COLO829 (cell line): ENCODE results near the gene NUP188.

ENCODE experiments used
- DNase-seq: peaks from one replicate; pipeline ENCODE4 v3.0.0; 2012; ENCODE audit warnings: low spot score

NUP188 gene

DNA sequence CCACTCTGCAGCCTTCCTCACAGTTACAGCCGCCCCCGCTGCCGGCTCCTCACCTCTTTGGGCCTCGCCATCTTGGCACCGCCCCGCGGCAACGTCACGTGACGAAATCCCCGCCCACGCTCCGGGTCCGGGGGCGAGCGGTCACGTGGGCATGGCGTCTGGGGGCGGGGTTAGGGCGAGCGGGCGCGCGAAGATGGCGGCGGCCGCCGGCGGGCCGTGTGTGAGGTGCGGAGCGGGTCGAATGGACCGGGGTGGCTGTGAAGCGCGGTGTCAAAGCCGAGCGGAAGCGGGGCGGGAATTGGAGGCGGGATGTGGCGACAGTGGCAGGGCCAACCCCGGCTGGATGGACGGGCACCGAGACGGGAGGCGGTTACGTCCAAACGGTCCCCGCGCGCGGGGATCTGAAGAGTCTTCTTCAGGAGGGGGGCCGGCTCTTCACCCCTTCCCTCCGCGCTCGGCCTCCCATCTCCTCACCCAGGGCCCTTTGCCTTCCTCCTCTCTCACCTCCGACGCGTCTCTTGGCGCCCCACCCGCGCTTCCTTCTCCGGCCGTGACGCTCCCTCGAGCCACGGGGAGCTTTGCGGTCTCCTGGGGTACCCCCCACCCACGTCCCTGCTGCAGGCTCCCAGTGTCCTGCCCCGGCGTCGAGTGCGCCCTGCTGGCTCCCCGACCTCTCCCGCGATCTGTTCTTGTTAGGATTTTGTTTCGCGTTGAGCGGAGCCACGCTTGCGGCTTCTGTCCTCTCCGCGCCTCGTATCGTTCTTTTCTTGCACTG, at the start of gene NUP188, which contains the start of gene DOLK:
NUP188 (plus strand) TSS at position 173 of the 775 bp plus-strand sequence; CDS start at position 194, 21 bp downstream.
DOLK (minus strand) TSS at position 77 of the 775 bp plus-strand sequence. CDS start 300 bp downstream, outside the sequence.
- DNase-seq, result peak; percentile 97

- DNase-seq, result no peak
These were observed 49.1 kb upstream of the NUP188 start for GRCh38 chr9:128898382-128898781.

DNA sequence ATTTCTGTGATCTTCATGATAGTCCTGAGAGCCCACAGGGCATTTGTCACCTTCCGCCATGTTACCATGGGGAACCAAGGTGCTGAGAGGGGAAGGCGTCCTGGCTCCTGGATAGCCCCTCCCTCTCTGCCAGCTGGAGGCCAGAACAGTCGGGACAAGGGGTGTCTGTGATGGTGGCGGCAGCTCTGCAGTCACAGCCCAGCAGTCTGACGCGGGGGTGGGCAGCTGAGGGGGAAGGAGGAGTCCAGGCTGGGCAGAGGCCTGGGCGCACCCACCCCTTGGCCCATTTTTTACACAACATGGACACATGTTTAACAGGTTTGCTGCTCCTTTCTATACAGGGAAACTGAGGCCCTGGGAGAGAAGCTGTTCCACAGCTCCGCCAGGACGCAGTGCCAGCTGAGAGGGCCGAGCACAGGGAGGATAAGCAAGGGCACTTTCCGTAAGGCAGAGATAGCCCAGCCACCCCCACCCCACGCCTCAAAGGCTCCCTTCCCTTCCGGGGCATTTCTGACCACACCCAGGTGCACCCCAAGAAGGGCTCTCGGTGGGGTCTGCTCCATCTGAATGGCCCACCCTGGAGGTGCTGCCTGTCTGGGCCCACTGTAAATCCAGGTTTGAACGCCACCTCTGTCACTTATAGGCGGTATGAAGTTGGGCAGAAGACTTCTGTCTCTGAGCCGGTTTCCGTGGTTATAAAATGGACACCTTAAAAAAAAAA, 48.5 kb upstream of the NUP188 start:
- no peak for DNase-seq

- DNase-seq, result no peak
These were observed 47.8 kb upstream of the NUP188 start for GRCh38 chr9:128899566-128900322.

- DNase-seq, result no peak
These were observed 46.1 kb upstream of the NUP188 start for GRCh38 chr9:128901379-128901778.

DNA sequence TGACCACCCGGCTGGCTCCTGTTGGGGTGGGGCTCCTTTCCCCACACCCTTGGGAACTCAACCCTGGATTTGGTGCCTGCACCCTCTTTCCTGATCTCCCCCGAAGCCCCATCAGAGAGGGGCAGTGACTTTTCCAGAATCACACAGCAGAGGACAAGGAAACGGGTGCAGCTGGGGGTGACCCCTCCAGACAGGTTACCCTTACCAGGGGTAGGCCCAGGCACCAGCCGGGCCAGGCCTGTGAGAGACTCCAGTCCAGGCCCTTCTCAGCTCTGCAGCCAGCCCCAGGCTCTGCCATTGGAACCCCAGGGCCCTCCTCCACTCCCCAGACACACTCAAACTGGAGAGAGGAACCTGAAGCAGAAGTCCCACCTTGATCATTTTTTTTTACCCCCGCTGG, 45.7 kb upstream of the NUP188 start:
- DNase-seq, result no peak

DNA sequence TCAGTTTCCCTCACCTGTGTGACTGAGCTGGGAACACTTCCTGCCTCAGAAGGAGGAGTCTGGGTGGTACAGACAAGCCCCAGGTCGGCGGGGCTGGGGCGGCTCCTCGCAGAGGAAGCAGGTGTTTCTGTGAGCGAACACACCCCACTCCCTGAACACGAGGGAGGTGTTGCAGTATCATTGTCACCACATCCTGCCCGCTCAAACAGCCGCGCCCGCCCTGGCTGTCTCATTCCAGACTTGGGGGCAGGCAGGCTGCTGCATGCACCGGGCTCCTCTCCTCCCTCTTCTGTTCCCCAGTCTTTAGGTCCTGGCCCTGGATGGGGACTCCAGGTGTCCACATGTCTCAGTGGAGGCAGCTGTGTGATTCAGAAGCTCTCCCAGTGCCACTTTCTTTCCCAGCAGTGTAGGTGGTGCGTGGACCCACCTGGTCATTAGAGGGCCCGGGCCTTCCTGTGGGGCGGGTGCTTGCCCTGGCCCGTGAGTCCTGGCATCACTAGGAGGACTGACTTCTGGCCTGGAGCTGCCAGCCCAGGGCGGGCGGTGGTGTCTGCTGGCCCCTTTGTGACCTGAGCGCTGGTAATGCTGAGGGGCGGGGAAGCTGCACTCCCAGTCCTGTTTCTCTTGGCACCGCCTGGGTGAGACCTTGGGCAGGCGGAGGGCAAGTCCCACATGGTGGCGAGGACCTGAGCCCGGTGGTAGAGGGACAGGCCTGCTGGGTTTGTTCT, 45.0 kb upstream of the NUP188 start:
- no peak for DNase-seq

DNA sequence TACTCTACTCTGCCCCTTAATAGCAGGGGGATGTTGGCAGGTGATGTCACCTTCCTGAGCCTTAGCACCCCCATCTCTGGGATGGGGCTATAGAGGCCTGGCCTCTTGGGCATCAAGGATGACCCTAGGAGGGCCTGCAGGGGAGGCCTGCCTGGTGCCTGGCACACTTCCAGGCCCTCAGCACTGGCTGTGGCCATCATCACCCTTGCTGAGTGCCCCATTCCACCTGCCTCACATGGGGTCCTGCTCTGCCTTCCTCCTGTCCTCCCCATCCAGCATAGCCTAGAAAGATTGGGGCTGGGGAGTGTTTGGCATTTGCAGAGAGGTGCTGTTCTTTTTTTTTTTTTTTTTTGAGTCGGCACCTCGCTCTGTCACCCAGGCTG, 44.4 kb upstream of the NUP188 start:
- no peak for DNase-seq

DNA sequence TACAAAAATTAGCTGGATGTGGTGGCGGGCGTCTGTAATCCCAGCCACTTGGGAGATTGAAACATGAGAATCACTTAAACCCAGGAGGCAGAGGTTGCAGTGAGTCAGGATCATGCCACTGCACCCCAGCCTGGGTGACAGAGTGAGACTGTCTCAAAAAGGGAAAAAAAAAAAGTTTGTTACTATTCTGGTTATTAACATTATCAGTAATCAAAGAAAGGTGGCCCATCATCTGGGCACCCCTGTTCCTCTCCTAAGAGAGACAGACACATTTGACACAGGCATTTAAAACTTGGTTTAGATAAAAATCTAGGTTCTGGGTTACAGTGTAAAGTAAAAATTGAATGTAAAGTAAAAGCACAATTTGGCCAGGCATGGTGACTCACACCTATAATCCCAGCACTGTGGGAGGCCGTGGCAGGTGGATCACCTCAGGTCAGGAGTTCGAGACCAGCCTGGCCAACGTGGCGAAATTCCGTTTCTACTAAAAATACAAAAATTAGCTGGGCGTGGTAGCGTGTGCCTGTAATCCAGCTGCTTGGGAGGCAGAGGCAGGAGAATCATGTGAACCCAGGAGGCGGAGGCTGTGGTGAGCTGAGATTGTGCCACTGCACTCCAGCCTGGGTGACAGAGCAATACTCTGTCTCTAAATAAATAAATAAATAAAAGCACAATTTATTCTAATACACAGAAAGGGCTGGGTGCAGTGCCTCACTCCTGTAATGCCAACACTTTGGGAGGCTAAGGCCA, 43.5 kb upstream of the NUP188 start:
- no peak for DNase-seq

GRCh38 chr9:128905964-128906363, 41.5 kb upstream of the NUP188 start:
- no peak for DNase-seq

- no peak for DNase-seq
These were observed 40.8 kb upstream of the NUP188 start for GRCh38 chr9:128906741-128907140.

- DNase-seq, result no peak
These were observed 39.1 kb upstream of the NUP188 start for GRCh38 chr9:128908372-128908771.

- DNase-seq, result no peak
These were observed 37.6 kb upstream of the NUP188 start for GRCh38 chr9:128909859-128910258.

- DNase-seq, result no peak
These were observed 36.6 kb upstream of the NUP188 start for GRCh38 chr9:128910906-128911305.

GRCh38 chr9:128911529-128912035, 35.9 kb upstream of the NUP188 start:
- DNase-seq, result no peak

DNA sequence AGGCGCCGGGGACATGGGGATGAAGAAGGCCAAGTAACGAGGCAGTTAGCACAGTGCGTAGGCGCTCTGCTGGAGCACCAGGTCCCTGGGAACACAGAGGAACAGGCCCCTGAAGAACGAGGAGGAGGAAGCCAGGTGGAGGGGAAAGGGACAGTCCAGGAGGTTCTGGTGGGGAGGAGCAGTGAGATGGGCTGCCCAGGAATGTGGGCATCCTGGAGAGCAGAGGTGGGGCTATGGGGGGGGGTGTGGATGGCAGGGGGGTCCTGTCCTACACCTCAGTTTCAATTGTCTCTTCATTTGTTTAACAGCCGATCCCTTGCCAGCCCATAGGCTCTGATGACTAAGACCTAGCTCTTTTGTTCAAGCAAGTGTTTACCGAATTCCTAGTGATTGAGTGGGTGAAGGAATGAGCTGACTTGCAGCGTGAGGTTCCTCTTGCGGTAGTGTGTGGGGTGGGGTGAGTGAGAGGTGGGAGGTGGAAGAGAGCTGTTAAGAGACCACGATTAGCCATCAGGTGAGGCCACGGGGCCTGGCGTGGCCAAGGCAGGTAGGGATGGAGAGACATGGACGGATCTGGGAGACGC, 35.1 kb upstream of the NUP188 start:
- DNase-seq, result no peak

DNA sequence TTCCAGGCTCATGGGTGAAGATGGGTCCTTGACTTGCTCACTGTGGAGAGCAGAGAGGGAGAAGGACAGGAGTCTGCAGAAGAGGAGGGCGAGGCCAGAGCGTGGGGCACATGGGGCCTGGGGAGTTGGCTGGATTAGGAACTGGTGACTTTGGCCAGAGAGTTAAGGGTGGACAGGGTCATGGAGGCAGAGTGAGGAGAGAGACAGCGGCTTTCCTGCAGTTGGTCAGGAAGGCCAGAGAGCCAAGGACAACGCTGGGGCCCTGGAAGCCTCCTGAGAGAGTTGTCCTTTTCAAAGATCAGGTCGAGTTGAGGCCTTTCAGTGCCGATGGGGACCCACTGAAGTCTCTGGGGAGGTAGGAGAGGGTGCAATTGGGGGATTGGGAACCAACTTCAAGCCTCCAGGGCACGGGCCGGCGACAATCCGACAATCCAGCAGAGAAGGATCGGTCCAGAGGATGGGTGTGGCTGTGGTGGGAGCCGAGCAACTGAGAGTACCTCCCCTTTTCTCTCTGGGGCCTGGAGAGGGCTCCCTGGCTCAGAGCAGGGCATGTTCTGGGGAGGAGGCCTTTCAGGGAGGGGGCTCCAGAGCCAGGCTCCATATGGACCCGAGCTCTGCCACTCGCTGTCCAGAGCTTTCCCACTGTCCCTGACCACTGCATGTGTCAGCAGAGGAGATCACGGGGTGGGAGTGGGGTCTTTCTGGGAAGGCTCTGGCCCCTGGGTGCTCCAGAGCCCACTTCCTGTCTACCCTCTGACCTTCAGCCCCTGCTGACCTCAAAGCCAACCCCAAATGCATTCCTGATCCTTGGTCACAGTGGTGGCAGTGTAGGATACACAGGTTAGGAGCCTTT, 34.2 kb upstream of the NUP188 start:
- DNase-seq, result no peak

- no peak for DNase-seq
These were observed 33.3 kb upstream of the NUP188 start for GRCh38 chr9:128913995-128914772.

DNA sequence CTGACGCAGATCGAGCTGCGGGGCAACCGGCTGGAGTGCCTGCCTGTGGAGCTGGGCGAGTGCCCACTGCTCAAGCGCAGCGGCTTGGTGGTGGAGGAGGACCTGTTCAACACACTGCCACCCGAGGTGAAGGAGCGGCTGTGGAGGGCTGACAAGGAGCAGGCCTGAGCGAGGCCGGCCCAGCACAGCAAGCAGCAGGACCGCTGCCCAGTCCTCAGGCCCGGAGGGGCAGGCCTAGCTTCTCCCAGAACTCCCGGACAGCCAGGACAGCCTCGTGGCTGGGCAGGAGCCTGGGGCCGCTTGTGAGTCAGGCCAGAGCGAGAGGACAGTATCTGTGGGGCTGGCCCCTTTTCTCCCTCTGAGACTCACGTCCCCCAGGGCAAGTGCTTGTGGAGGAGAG, 31.3 kb upstream of the NUP188 start:
- no peak for DNase-seq
